Measurements from ENCODE around the gene TNNI3K. TPM values are rescaled to one million over a fixed set of nuclear protein-coding genes. Genes with fewer than 3 reads are reported as not detected.

Gene TNNI3K
- total RNA-seq, 1 donor from 2014 or later = 1.1 TPM

- H3K9me3 ChIP-seq = no peaks in the 10 kb centered on the region
- H3K4me3 ChIP-seq = no peak overlapping the region
- no peak for TF ChIP-seq CTCF (IDR thresholded peaks at IDR 0.05)
- H3K4me1 ChIP-seq = no peaks in the 10 kb centered on the region
- H3K27ac ChIP-seq = no peak overlapping the region
- intact Hi-C loops (cut with DNase I) = no loop called here
- no peaks in the 10 kb centered on the region for H3K36me3 ChIP-seq
- ATAC-seq (no peak), DNase-seq (no peak)
- no peaks in the 10 kb centered on the region for H3K27me3 ChIP-seq (ENCODE audit: low read depth)
These were observed 191.2 kb downstream of the TNNI3K start for GRCh38 chr1:74426208-74426937.

- H3K9me3 ChIP-seq = no peaks in the 10 kb centered on the region
- no peak overlapping the region for H3K27ac ChIP-seq
- no peak for ATAC-seq
- no peak overlapping the region for H3K4me3 ChIP-seq
- DNase-seq = no peak
- H3K4me1 ChIP-seq = no peaks in the 10 kb centered on the region
- no peak for TF ChIP-seq CTCF (IDR thresholded peaks at IDR 0.05)
- H3K36me3 ChIP-seq = no peaks in the 10 kb centered on the region
- H3K27me3 ChIP-seq (ENCODE audit: low read depth) = no peaks in the 10 kb centered on the region
- intact Hi-C loops (cut with DNase I) = no loop called here
These were observed 192.5 kb downstream of the TNNI3K start for GRCh38 chr1:74427681-74428080.

GRCh38 chr1:74429580-74429979 lies 194.4 kb downstream of the TNNI3K start:
- H3K4me1 ChIP-seq = no peaks in the 10 kb centered on the region
- no peak overlapping the region for H3K27ac ChIP-seq
- H3K4me3 ChIP-seq = no peak overlapping the region
- DNase-seq (no peak), ATAC-seq (no peak)
- TF ChIP-seq CTCF (IDR thresholded peaks at IDR 0.05) = no peak
- H3K9me3 ChIP-seq = no peaks in the 10 kb centered on the region
- intact Hi-C loops (cut with DNase I) = no loop called here
- H3K27me3 ChIP-seq (ENCODE audit: low read depth) = no peaks in the 10 kb centered on the region
- H3K36me3 ChIP-seq = no peaks in the 10 kb centered on the region

GRCh38 chr1:74430342-74430934 lies 195.3 kb downstream of the TNNI3K start:
- H3K4me3 ChIP-seq = no peak overlapping the region
- H3K4me1 ChIP-seq = no peaks in the 10 kb centered on the region
- ATAC-seq (no peak), DNase-seq (no peak)
- no peaks in the 10 kb centered on the region for H3K9me3 ChIP-seq
- no peaks in the 10 kb centered on the region for H3K27me3 ChIP-seq (ENCODE audit: low read depth)
- intact Hi-C loops (cut with DNase I) = no loop called here
- H3K36me3 ChIP-seq = no peaks in the 10 kb centered on the region
- TF ChIP-seq CTCF (IDR thresholded peaks at IDR 0.05) = no peak
- no peak overlapping the region for H3K27ac ChIP-seq

- Histone ChIP-seq H3K36me3 (no peaks in the 10 kb centered on the region), H3K27ac (no peak overlapping the region), H3K9me3 (no peaks in the 10 kb centered on the region), H3K4me3 (no peak overlapping the region), H3K4me1 (no peaks in the 10 kb centered on the region), H3K27me3 (ENCODE audit: low read depth) (no peaks in the 10 kb centered on the region)
- no peak for TF ChIP-seq CTCF (IDR thresholded peaks at IDR 0.05)
- intact Hi-C loops (cut with DNase I) = no loop called here
- DNase-seq (no peak), ATAC-seq (no peak)
These were observed 196.3 kb downstream of the TNNI3K start for GRCh38 chr1:74431531-74431930.
